Subcutaneous adipose tissue (tissue), 4 donors: Measurements from ENCODE around the gene CHI3L2. TPM values are rescaled to one million over a fixed set of nuclear protein-coding genes. Genes with fewer than 3 reads are reported as not detected.

Source experiments
- total RNA-seq, 4 donors: library from RNA; depleted of rRNA; stranded (reverse); fragments of >200 nt; gene quantifications; one replicate each; pipeline ENCODE4 v1.1.0, GENCODE V29; 2016
- TF ChIP-seq, protein P1 (sequence below): fragments of 450-650 bp; IDR thresholded peaks from one replicate; pipeline ENCODE4 v1.5.1; 2016; ENCODE audit warnings: low read depth, mild to moderate bottlenecking, control low read depth, antibody characterized with exemption, moderate library complexity

The CHI3L2 gene
- total RNA-seq, 4 donors from 2014 or later, result 10.9 to 173 (median 21.3) TPM

GRCh38 chr1:111270771-111271463 is 43.4 kb downstream of the CHI3L2 start:
- TF ChIP-seq, protein P1, sequence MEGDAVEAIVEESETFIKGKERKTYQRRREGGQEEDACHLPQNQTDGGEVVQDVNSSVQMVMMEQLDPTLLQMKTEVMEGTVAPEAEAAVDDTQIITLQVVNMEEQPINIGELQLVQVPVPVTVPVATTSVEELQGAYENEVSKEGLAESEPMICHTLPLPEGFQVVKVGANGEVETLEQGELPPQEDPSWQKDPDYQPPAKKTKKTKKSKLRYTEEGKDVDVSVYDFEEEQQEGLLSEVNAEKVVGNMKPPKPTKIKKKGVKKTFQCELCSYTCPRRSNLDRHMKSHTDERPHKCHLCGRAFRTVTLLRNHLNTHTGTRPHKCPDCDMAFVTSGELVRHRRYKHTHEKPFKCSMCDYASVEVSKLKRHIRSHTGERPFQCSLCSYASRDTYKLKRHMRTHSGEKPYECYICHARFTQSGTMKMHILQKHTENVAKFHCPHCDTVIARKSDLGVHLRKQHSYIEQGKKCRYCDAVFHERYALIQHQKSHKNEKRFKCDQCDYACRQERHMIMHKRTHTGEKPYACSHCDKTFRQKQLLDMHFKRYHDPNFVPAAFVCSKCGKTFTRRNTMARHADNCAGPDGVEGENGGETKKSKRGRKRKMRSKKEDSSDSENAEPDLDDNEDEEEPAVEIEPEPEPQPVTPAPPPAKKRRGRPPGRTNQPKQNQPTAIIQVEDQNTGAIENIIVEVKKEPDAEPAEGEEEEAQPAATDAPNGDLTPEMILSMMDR, result no peak

GRCh38 chr1:111271464-111271801 is 43.9 kb downstream of the CHI3L2 start:
- TF ChIP-seq, protein P1, result no peak

- TF ChIP-seq, protein P1, result no peak
Observed at GRCh38 chr1:111272081-111272480, 44.6 kb downstream of the CHI3L2 start.

DNA sequence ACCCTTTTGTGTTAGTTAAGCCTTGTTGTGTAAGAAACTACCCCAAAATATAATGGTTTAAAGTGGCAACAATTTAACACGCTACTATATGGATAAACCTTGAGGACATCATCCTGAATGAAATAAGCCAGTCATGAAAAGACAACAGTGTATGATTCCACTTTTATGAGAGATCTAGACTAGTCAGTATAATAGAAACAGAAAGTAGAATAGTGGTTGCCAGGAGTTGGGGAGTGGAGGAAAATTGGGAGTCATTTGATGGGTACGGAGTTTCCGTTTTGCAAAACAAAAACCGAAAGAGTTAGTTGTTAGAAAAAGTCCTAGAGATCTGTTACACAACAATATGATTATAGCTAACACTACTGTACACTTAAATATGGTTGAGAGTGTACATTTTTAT is 47.1 kb downstream of the CHI3L2 start:
- TF ChIP-seq, protein P1, result no peak

GRCh38 chr1:111275079-111275478 is 47.6 kb downstream of the CHI3L2 start:
- TF ChIP-seq, protein P1, result no peak

DNA sequence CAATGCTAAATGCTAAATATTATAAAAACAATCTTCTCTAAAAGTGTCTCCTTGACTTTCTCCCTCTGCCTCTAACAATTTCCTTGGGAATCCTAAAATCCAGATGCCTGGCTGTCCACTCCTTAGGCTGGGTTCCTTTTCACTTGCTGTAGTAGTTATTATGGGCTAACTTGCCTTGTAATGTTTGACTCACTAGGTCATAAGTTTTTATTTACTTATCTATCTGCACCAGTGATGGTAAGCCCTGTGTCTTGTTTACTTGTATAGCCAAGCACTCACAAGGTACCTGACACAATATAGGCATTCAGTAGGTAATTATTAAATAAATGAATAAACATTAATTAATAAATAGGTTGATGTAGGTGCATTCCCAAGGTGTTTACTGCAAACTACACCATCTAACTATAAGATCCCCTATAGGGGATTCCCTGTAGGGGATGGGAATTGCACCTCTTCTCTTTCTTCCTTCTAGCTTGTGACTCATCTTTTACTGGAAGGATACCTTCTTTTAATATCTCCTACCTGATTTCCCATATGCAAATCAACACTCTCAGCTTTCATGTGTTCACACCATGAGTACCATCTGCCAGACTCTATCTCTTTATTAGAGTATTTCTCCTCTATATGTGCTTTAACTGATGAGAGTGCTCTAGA is 48.4 kb downstream of the CHI3L2 start:
- TF ChIP-seq, protein P1, result no peak

DNA sequence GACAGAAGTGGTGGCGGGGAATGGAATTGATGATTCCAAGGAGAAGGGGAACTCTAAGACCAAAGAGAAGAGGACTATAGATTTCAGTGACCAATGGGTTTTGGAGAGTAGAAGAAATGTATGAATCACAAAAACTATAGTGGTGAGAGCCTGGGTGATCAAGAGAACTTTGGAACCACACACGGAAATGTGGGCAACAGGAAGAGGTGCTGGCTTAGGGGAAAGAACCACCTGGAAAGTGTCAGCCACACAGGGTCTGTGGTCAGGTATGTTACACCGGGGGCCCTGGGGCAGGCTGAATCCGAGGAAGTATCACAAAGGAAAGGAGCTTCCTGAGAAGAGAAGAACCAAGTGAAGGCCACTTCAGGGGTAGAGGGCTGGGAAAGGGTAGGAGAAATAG is 51.6 kb downstream of the CHI3L2 start:
- TF ChIP-seq, protein P1, result no peak
